DLD1 (cell line): ENCODE measurements around the gene UPK1A.

Experiments used
- in situ Hi-C: cut with HindIII; loops from 2 replicates; pipeline ENCODE4 v1.10.0; 2017; ENCODE audit warnings: low sequenced_read_pairs

UPK1A gene

DNA sequence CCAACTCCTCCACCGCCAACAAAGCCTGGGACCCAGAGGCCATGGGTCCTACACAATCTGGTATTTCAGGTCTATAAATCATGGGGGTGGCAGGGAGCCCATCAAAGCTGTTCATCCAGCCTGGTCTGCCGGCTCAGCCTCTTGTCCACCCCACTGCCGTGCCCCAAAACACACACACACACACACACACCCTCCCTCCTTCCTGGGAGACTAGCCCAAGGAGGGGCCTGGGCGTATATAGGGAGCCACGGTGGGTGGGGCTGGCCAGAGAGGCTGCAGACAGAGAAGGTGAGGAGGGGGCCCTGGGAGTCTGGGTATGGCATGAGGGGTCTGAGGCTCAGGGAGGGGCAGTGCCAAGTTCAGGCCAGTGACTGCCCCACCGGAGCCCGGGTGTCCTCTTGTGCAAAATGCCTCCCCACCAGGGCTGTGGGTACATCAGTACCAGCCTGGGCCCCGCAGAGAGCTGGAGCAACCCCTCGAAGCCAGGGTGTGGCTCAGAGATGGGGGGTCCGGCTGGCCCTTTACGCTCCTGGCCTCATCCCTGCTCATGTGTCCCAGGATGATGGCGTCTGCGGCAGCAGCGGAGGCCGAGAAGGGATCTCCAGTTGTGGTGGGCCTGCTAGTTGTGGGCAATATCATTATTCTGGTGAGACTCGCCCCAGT lies at the start of gene UPK1A:
Gene UPK1A (plus strand): TSS at position 267 of the 663 bp plus-strand sequence. CDS start 296 bp downstream, at position 563.
- in situ Hi-C loops = no loop called here

DNA sequence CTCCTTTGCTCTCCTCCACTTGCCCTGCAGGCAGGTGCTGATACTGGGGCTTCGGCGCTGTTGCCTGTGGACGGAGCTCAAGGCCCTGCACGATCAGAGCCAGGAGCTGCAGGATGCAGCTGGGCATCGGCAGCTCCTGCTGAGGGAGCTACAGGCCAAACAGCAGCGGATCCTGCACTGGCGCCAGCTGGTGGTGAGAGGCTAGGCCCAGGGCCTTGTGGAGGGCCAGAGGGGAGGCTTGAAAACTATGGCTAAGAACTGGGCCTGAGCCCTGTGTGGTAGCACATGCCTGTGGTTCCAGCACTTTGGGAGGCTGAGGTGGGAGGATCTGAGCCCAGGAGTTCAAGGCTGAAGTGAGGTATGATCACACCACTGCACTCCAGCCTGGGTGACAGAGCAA lies 47.5 kb upstream of the UPK1A start:
- in situ Hi-C loops = no loop called here

DNA sequence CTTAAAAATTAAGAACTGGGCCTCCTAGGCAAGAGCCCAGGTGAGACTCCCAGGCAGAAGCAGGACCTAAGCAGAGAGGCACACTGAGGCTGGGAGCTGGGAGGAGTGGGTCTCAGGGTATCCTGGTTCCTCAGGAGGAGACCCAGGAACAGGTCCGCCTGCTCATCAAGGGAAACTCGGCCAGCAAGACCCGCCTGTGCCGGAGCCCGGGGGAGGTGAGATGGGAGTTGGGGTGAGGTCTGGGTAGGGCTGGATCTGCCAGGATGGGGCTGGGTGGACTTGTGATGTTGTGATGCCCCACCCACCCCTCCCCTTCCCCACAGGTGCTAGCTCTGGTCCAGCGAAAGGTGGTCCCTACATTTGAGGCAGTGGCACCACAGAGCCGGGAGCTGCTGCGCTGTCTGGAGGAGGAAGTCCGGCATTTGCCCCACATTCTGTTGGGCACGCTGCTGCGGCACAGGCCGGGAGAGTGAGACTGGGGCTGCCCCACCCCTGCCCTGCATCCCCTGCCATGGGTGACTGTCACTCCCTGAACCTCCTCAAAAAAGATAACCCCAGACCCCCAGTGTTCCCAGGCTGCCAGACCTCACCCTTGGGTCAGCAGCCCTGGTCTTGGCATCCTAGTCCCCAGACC lies 46.9 kb upstream of the UPK1A start:
- in situ Hi-C loops = no loop called here

DNA sequence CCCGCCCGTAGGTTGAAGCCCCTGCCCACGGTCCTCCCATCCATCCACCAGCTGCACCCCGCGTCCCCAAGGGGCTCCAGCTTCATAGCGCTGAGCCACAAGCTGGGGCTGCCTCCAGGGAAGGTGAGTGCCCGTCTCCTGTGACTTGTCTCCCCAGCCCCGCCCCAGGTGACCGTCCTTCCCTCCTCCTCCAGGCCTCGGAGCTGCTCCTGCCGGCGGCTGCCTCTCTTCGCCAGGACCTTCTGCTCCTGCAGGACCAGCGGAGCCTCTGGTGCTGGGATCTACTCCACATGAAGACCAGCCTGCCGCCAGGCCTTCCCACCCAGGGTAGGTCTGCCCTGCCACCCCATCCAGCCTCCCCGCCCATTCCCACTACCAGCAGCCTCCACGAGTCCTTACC lies 46.3 kb upstream of the UPK1A start:
- in situ Hi-C loops = no loop called here

DNA sequence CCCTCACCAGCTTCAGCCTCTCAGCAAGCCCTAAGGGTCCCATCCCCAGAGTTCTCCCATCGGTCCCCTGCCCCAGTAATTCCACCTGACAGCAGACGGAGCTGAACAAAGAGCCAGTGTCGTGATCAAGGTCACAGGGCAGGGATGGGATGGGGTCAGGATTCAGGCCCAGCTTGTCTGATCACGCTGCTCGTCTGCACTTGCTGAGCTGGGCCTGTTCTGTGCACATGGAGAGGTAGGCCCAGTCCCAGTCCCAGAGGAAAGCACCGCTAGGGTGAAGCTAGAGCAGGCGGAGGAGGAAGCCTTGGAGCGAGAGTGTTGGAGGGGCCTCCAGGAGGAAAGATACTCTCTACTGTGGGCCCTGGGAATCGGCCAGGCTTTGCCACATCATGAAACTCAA lies 44.6 kb upstream of the UPK1A start:
- in situ Hi-C loops = no loop called here

DNA sequence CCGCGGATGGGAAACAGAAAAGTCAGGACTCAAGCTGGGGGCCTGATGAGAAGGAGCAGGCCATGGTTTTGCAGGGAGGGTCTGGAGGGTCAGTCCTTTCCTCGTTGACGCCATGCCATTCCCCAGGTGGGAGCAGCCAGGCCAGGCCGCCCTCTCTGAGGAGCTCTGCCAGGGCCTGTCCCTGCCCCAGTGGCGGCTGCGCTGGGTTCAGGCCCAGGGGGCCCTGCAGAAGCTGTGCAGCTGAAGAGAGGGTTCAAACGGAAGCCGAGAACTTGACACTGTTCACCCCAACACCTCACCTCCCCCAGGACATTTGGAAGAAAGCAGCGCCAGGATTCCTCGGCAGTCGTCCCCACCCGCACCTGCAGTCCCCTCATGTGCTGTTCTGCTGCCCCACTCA lies 43.6 kb upstream of the UPK1A start:
- in situ Hi-C loops = no loop called here

DNA sequence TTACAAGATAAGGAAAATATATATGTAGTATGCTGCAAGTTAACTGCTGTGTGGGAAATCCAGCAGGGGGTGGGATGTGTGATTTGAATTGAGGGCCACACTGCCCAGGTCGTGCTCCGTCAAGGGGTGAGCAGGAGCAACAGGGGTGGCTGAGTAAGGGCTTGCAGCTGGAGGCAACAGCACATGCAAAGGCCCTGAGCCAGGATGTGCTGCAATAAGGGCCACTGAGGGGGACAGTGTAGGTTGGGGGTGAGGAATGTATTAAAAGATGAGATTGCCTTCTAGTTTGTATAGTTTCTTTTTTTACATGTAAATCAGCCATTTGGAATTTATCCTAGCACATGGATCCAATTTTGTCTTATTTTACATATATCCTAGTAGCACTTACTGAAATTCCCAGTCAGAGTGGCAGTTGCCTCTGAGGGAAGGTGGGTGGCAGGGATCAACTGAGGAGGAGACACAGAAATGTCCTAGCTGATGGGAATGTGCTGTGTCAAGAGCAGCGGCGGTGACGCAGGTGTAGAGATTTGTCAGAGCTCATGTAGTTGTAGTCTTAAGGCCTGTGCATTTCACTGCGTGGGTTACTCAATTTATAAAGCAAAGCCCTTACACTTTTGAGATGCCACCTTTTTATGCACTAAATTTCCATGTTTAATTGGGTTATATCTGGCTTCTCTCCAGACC lies 42.8 kb upstream of the UPK1A start:
- in situ Hi-C loops = no loop called here

DNA sequence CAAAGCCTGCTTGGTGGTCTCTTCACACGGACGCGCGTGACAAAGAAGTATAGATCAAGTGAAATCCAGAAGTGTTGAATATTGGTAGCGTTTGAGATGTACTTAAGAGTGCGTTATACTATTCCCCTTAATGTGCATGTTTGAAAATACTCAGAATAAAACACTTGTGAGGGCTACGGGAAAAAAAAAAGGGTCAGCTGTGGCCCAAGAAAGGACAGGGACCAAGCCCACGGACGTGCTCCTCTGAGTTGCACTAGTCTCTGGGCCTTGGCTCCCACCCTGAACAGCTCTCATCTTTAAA lies 38.1 kb upstream of the UPK1A start:
- in situ Hi-C loops = no loop called here

DNA sequence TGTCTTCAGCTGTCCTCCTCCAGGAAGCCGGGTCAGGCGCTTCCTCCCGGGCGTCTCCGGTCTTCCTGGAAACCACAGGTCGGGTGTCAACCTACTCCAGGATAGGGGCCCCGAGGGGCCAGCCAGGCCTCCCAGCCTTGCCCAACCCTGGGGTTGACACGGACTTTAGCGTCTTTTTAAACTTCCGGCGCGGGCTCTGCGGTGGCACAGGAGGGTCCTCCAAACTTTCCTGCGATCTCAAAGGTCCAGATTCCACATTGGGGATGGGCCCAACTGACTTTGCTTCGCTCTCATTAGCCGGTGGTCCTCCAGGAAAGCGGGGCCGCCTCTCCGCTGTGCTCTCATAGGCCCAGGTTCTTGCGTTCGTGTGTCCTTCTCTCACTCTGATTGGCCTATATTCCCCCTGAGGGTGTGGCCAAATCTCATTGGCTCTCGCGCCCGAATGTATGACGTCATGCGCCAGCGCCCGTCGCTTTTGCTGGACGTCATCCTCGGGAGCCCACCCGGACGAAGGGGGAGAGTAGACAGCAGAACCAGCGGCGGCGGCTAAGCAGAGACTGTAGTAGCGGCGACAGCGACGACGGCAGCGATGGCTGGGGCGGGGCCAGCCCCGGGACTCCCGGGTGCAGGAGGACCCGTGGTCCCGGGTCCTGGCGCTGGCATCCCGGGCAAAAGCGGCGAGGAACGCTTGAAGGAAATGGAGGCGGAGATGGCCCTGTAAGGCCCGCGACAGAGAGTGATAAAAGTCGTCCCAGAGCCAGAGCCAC lies 37.6 kb upstream of the UPK1A start, which contains the start of gene RBM42:
Gene RBM42 (plus strand): TSS at position 472 of the 767 bp plus-strand sequence. CDS start 118 bp downstream, at position 590.
- in situ Hi-C loops = no loop called here

DNA sequence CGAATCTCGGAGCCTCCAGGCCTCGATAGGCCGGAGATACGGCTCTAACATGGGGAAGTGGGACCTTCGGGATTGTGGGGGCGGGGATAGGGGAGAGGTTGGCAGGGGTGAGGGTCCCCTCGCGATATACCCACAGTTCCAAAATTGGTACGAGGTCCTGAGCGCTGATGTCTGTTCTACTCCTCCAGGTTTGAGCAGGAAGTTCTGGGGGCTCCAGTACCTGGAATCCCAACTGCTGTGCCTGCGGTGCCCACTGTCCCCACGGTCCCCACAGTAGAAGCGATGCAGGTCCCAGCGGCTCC lies 37.0 kb upstream of the UPK1A start:
- in situ Hi-C loops = no loop called here

DNA sequence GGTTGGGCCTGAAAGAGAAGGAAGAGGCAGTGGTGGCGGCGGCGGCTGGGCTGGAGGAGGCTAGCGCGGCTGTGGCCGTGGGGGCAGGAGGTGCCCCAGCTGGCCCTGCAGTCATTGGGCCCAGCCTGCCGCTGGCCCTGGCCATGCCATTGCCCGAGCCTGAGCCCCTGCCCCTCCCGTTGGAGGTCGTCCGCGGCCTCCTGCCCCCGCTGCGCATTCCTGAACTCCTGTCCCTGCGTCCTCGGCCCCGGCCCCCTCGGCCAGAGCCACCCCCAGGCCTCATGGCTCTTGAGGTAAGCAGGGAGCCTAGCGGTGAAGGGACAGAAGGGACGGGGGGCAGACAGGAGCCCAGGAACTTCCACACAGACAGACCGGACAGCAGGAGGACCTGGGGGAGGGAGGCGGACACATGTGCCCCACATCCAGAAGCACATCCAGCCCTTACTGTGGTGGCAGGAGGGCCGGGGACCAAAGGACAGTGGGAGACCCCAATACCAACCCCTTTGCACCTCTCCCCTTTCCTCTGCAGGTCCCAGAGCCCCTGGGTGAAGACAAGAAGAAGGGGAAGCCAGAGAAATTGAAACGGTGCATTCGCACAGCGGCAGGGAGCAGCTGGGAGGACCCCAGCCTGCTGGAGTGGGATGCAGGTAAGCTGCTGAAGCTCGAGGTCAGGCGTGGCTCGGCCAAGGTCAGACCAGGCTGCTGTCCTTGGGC lies 32.4 kb upstream of the UPK1A start:
- in situ Hi-C loops = no loop called here

DNA sequence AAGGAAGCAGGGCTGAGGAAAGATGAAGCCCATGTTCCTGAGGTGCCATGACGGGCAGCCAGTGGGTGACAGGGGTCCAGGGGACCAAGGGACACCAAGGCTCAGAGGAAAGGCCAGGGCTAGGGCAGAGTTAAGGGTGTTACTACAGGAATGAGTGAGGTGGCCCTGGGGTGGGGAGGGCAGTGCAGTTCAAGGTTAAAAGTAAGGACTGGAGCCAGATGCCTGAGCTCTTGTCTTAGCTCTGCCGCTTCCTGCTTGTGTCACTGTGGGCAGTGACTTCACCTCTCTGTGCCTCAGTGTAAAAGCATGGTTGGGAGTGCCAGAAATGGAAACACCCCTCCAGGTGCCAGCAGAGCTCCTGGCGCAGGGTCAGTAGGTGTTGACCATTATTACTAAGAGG lies 29.7 kb upstream of the UPK1A start:
- in situ Hi-C loops = no loop called here

DNA sequence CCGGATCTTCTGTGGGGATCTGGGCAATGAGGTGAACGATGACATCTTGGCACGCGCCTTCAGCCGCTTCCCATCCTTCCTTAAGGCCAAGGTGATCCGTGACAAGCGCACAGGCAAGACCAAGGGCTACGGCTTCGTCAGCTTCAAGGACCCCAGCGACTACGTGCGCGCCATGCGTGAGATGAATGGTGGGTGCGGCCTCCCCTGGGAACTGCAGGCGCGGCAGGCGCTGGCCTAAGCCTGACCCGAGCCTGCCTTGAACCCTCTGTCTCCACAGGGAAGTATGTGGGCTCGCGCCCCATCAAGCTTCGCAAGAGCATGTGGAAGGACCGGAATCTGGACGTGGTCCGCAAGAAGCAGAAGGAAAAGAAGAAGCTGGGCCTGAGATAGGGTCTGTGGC lies 29.2 kb upstream of the UPK1A start:
- in situ Hi-C loops = no loop called here

DNA sequence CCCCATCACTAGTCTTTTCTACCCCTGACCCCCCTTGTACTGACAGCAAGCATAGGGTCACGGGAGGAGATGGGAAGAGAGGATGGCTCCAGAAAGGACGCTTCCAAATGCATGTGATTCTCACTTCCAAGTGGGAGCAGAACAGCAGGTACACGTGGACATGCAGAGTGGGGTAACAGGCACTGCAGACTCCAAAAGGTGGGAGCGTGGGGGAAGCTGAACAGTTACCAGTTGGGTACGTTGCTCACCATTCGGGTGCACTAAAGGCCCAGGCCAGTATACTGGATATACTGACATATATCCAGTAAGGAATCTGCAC lies 27.0 kb upstream of the UPK1A start:
- in situ Hi-C loops = no loop called here

DNA sequence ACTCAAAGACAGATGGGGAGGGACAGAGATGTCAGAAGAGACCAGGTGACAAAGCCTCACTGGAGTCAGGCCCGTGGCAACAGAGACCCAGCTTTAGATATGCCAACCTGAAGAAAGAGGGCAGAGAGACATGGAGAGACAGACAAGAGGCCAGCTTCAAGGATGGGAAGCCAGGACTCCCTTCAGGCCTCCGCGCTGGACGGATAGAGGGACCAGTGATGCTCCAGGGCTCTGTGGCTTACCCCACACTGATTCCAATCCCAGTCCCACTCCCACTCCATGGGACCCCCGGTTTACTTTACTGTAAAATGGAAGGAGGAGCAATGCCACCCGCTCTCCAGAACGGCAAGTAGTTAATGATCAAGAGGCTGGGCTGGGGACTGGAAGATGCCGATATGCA lies 26.5 kb upstream of the UPK1A start:
- in situ Hi-C loops = no loop called here

DNA sequence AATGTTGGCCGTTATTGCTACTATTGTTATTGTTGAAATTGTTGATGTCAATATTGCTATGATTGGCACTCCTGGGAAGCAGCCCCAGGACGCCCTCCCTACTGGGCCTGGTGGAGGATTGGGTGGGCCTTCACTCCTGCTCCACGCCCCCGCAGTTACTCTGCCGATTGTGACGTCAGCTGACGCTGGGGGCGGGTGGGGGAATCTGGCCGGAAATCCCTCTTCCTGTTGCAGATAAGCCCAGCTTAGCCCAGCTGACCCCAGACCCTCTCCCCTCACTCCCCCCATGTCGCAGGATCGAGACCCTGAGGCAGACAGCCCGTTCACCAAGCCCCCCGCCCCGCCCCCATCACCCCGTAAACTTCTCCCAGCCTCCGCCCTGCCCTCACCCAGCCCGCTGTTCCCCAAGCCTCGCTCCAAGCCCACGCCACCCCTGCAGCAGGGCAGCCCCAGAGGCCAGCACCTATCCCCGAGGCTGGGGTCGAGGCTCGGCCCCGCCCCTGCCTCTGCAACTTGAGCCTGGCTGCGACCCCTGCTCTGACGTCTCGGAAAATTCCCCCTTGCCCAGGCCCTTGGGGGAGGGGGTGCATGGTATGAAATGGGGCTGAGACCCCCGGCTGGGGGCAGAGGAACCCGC lies 24.7 kb upstream of the UPK1A start, which contains the start of gene ETV2:
Gene ETV2 (plus strand): TSS at position 231 of the 637 bp plus-strand sequence. CDS start 716 bp downstream, outside the sequence.
- in situ Hi-C loops = no loop called here

DNA sequence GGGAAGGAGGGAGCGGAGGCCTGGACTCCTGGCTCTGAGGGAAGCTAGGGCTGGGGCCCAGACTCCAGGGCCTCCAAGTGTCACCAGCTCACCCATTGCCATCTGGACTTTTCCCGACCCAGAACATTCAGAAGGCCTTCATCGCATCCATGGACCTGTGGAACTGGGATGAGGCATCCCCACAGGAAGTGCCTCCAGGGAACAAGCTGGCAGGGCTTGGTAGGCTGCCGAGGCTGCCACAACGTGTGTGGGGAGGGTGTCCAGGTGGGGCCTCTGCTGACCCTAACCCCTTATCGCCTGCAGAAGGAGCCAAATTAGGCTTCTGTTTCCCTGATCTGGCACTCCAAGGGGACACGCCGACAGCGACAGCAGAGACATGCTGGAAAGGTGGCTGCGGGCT lies 24.0 kb upstream of the UPK1A start:
- in situ Hi-C loops = no loop called here

DNA sequence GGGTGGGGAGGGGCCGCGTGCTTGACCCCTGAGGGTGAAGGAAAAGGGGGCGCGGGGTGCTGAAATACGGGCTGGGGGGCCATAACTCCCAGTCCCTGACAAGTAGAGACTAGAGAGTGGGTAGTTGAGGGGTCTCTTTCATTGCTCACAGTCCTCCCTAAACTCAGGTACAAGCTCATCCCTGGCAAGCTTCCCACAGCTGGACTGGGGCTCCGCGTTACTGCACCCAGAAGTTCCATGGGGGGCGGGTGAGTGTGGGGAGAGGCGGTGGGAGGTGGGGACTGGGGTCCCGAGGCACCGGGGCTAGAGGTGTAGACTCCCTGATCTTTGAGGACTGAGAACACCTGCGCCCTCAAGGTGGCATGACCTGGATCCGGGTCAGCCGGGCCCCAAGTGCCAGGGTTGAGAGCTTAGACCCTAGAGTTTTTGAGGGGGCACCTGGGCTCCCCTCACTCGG lies 23.5 kb upstream of the UPK1A start:
- in situ Hi-C loops = no loop called here

DNA sequence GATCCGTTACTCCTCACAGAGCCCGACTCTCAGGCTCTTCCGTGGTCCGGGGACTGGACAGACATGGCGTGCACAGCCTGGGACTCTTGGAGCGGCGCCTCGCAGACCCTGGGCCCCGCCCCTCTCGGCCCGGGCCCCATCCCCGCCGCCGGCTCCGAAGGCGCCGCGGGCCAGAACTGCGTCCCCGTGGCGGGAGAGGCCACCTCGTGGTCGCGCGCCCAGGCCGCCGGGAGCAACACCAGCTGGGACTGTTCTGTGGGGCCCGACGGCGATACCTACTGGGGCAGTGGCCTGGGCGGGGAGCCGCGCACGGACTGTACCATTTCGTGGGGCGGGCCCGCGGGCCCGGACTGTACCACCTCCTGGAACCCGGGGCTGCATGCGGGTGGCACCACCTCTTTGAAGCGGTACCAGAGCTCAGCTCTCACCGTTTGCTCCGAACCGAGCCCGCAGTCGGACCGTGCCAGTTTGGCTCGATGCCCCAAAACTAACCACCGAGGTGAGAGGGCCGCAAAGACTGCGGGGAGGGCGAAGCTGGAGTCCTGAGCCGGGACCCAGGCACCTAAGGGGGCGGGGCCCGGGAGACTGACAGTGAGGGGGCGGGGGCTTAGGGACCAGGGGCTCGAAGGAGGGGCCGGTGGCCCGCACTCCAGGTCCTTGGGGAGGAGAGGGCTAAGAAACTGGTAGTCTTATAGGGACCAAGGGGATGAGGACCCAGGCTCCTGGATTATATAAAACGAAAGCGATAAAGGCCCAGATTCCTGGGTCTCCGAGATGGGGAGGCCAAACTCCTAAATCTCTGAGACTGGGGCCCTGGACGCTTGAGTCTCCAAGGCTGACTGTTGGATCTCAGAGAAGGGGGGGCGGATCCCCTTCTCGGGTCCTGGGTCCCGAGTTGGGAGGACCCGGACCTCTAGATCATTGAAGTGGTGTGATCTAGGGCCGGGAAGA lies 22.8 kb upstream of the UPK1A start:
- in situ Hi-C loops = no loop called here
